Esophagus muscularis mucosa (tissue), 4 donors: ENCODE data around the gene FAR2. TPM values are rescaled to one million over a fixed set of nuclear protein-coding genes. Genes with fewer than 3 reads are reported as not detected.

Experiments used
- DNase-seq: peaks from one replicate; pipeline ENCODE4 v3.0.0-alpha.2; 2017; ENCODE audit errors: extremely low spot score
- H3K27ac ChIP-seq, 4 donors: fragments of 200-600 bp; sonication (generic); replicated peaks in 1 of 4; 1 replicate in 3 of 4; 2 replicates in 1 of 4; pipeline ENCODE4 v1.5.1; 2016 to 2019; ENCODE audit warnings: mild to moderate bottlenecking in 1 of 4
- H3K27me3 ChIP-seq, 4 donors: fragments of 200-600 bp; sonication (generic); one replicate each; pipeline versions ENCODE4 v1.5.1 to v1.6.0; 2016 to 2019
- H3K36me3 ChIP-seq, 4 donors: fragments of 200-600 bp; sonication (generic); one replicate each; pipeline ENCODE4 v1.5.1; 2016 to 2019
- H3K4me1 ChIP-seq, 4 donors: fragments of 200-600 bp; sonication (generic); one replicate each; pipeline ENCODE4 v1.5.1; 2016 to 2019
- H3K4me3 ChIP-seq, 4 donors: fragments of 200-600 bp; sonication (generic); 1 replicate in 2 of 4; 2 replicates in 2 of 4; pipeline ENCODE4 v1.5.1; 2016 to 2019; ENCODE audit warnings: mild to moderate bottlenecking in 4 of 4, moderate library complexity in 1 of 4
- H3K9me3 ChIP-seq, 4 donors: fragments of 200-600 bp; sonication (generic); 1 replicate in 3 of 4; 2 replicates in 1 of 4; pipeline ENCODE4 v1.5.1; 2016 to 2019
- CTCF ChIP-seq, 3 experiments: fragments of 200-600 bp in 2 of 3; fragments of 450-650 bp in 1 of 3; sonication (generic) in 2 of 3; IDR thresholded peaks; one replicate each; pipeline ENCODE4 v1.5.1; 2017 to 2019; ENCODE audit warnings: antibody characterized with exemption in 3 of 3, mild to moderate bottlenecking in 2 of 3, moderate library complexity in 1 of 3
- EP300 ChIP-seq: sonication (generic); formaldehyde crosslinking; IDR thresholded peaks from one replicate; pipeline ENCODE4 v1.6.1; 2017; ENCODE audit warnings: antibody characterized with exemption
- POLR2A ChIP-seq: fragments of 450-650 bp; IDR thresholded peaks from one replicate; pipeline ENCODE4 v1.6.1; 2017; ENCODE audit warnings: antibody characterized with exemption, moderate library complexity, mild to moderate bottlenecking, low read depth
- POLR2AphosphoS5 ChIP-seq, 2 donors: sonication (generic); formaldehyde crosslinking; IDR thresholded peaks; one replicate each; pipeline ENCODE4 v1.6.1; 2017; ENCODE audit warnings: antibody characterized with exemption in 2 of 2
- WGBS: methylation state at CpG from one replicate; pipeline ENCODE4 v1.1.5; 2018; 5-methylcytosine and 5-hydroxymethylcytosine counted together
- intact Hi-C: fragments of 100-400 bp; cut with DNase I; formaldehyde crosslinking; loops from one replicate; pipeline ENCODE4 v1.15.1; 2023
- total RNA-seq, 4 donors: library from RNA; depleted of rRNA; stranded (reverse); fragments of >200 nt; gene quantifications; one replicate each; pipeline versions ENCODE4 v1.1.0 to v1.2.1, GENCODE V29; 2016

Gene FAR2
- total RNA-seq, 4 donors from 2014 or later, result 11.6 to 15.0 (median 11.9) TPM

- H3K9me3 ChIP-seq, result no peaks in the 10 kb centered on the region
- H3K27me3 ChIP-seq, result no peaks in the 10 kb centered on the region
- TF ChIP-seq EP300 (no peak), POLR2AphosphoS5 (IDR thresholded peaks at IDR 0.05) (no peak), POLR2A (no peak), CTCF (IDR thresholded peaks at IDR 0.05) (no peak)
- DNase-seq, result no peak
- H3K4me3 ChIP-seq, result no peak overlapping the region
- intact Hi-C loops, result no loop called here
- 91% methylated on average over 1 of the region's 1 CpG for WGBS
- H3K4me1 ChIP-seq, result no peaks in the 10 kb centered on the region
- H3K27ac ChIP-seq, result no peak overlapping the region
- H3K36me3 ChIP-seq, result no peaks in the 10 kb centered on the region
Observed at GRCh38 chr12:29198901-29199300, 49.8 kb downstream of the FAR2 start.

- no peak for DNase-seq
- Histone ChIP-seq H3K9me3 (no peaks in the 10 kb centered on the region), H3K4me1 (no peaks in the 10 kb centered on the region), H3K27ac (no peak overlapping the region), H3K27me3 (no peaks in the 10 kb centered on the region), H3K4me3 (no peak overlapping the region), H3K36me3 (no peaks in the 10 kb centered on the region)
- intact Hi-C loops, result no loop called here
- TF ChIP-seq POLR2AphosphoS5 (IDR thresholded peaks at IDR 0.05) (no peak), CTCF (IDR thresholded peaks at IDR 0.05) (no peak), EP300 (no peak), POLR2A (no peak)
- 51% methylated on average over 5 of the region's 5 CpGs for WGBS
Observed at GRCh38 chr12:29200586-29200985, 51.5 kb downstream of the FAR2 start.

- no peaks in the 10 kb centered on the region for H3K4me1 ChIP-seq
- no peaks in the 10 kb centered on the region for H3K36me3 ChIP-seq
- no peaks in the 10 kb centered on the region for H3K9me3 ChIP-seq
- no peak overlapping the region for H3K27ac ChIP-seq
- H3K27me3 ChIP-seq, result no peaks in the 10 kb centered on the region
- H3K4me3 ChIP-seq, result no peak overlapping the region
- intact Hi-C loops, result no loop called here
- DNase-seq, result no peak
- WGBS, result 79% methylated on average over 3 of the region's 3 CpGs
- no peak for TF ChIP-seq POLR2AphosphoS5 (IDR thresholded peaks at IDR 0.05)
- TF ChIP-seq EP300, result no peak
- no peak for TF ChIP-seq POLR2A
- TF ChIP-seq CTCF (IDR thresholded peaks at IDR 0.05), result no peak
Observed at GRCh38 chr12:29201296-29201695, 52.2 kb downstream of the FAR2 start.

DNA sequence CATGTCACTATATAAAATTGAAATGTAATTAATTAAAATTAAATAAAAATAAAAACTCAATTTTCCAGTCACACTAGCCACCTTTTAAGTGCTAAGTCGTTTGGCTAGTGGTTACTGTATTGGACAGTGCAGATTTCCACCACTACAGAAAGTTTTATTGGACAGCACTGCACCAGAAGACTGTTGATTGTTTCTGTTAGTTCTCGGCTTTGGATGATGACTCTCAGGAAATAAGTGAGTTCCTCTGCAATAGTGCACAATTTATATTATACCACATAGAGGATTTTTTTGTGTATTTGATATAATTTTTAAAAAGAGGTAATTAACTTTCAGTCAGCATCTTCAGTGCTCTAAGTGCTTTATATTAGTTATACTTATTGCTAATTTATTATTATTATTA, 52.7 kb downstream of the FAR2 start:
- Histone ChIP-seq H3K4me1 (peaks cover 0 to 4% (median 2%) of the 10 kb centered on the region in 4 donors), H3K36me3 (no peaks in the 10 kb centered on the region), H3K9me3 (no peaks in the 10 kb centered on the region), H3K27me3 (no peaks in the 10 kb centered on the region), H3K4me3 (no peak overlapping the region), H3K27ac (no peak overlapping the region)
- DNase-seq, result no peak
- intact Hi-C loops, result no loop called here
- 81% methylated on average over 2 of the region's 2 CpGs for WGBS
- TF ChIP-seq CTCF (IDR thresholded peaks at IDR 0.05), result no peak
- TF ChIP-seq POLR2A, result no peak
- no peak for TF ChIP-seq POLR2AphosphoS5 (IDR thresholded peaks at IDR 0.05)
- TF ChIP-seq EP300, result no peak

DNA sequence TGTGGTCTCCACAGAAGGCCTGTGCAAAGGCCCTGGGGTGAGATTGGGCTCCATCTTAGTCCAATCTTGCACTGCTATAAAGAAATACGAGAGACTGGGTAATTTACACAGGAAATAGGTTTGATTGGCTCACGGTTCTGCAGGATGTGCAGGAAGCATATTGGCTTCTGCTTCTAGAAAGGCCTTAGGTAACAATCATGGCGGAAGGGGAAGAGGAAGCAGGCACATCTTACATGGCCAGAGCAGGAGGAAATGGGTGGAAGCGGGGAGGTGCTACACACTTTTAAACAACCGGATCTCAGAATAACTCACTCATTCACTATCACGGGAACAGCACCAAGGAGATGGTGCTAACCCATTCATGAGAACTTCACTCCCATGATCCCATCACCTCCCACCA, 55.4 kb downstream of the FAR2 start:
- Histone ChIP-seq H3K4me3 (no peak overlapping the region), H3K27ac (no peak overlapping the region), H3K27me3 (no peaks in the 10 kb centered on the region), H3K4me1 (peaks cover 0 to 9% (median 6%) of the 10 kb centered on the region in 4 donors), H3K36me3 (no peaks in the 10 kb centered on the region), H3K9me3 (no peaks in the 10 kb centered on the region)
- intact Hi-C loops, result no loop called here
- 86% methylated on average over 6 of the region's 6 CpGs for WGBS
- DNase-seq, result no peak
- TF ChIP-seq EP300 (no peak), POLR2A (no peak)
